ENCODE measurements around the gene SMO.
"Not testable (repeated sequence)": the region's sequence is repeated elsewhere in the genome, so short reads cannot be mapped to it uniquely, and the experiment has no call there.

Gene SMO

DNA sequence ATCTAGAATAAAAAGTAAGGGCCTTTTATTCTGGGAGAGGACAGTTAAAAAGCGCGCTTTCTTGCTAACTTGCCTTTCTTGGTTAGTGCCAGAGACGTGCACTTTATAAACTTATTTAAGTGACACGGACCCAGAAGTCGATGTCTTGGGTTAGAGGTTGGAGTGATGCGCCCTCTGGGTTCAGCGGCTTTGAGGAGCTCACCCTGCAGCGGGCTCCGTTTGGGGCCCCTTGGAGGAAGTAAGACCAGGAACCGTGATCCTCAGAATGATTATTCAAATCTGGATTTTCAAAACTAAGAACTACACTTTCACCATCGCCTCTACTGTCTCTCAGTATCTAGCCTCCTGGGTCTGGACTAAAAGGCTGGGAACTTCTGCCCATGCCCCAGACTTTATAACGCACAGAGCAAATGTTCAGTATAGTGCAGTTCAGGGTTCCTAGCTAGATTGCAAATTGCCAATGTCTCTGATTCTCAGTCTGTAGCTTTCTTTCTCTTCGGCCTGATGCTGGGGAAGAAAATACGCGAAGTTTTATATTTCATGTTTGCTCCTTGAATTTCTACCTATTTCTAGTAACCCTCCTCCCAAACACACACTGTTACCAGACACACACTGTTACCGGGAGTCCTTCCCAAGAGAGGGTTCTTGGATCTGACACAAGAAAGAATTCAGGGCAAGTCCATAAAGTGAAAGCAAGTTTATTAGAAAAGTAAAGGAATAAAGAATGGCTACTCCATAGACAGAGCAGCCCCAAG is 18.6 kb upstream of the SMO start:
- DNase-seq: no peak

DNA sequence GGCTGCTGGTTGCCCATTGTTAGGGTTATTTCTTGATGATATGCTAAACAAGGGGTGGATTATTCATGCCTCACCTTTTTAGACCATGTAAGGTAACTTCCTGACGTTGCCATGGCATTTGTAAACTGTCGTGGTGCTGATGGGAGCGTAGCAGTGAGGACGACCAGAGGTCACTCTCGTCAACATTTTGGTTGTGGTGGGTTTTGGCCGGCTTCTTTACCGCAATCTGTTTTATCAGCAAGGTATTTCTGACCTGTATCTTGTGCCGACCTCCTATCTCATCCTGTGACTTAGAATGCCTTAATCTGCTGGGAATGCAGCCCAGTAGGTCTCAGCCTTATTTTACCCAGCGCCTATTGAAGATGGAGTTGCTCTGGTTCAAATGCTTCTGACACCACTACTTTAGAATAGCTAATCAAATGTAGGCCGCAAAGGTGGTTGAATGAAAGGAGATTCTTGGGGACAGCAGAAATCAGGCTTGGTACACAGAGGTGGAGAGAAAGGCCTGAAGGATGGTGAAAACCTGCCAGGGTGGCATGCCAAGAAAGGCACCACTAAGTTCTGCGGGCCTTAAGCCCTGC is 17.9 kb upstream of the SMO start:
- DNase-seq: no peak

- DNase-seq: not testable (repeated sequence)
Measured at GRCh38 chr7:129173861-129174260, 14.6 kb upstream of the SMO start.

DNA sequence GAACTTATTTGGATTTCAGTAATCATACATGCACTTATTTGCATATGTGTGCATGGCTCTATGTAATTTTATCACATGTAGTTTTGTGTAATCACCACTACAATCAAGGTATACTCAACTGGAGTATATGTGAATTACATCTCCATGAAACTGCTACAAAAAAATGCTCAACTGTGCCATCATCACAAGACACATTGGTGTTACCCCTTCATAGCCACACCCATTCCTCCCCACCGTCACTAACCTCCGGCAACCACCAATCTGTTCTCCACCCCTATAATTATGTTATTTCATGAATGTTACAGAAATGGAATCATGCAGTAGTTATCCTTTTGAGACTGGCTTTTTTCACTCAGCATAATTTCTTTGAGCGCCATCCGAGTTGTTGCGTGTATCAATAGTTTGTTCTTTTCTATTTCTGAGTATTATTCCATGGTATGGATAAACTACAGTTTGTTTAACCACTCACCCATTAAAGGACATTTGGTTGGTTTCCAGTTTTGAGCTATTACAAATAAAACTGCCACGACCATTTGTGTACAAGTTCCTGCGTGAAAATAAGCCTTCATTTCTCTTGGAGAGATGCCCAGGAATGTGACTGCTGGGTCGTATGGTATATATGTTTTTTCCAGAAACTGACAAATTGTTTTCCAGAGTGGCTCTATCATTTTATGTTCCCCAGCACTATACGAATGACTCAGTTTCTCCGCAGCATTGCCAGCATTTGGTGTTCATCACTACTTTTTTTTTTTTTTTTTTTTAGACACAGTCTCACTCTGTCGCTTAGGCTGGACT is 11.3 kb upstream of the SMO start:
- no peak for DNase-seq

DNA sequence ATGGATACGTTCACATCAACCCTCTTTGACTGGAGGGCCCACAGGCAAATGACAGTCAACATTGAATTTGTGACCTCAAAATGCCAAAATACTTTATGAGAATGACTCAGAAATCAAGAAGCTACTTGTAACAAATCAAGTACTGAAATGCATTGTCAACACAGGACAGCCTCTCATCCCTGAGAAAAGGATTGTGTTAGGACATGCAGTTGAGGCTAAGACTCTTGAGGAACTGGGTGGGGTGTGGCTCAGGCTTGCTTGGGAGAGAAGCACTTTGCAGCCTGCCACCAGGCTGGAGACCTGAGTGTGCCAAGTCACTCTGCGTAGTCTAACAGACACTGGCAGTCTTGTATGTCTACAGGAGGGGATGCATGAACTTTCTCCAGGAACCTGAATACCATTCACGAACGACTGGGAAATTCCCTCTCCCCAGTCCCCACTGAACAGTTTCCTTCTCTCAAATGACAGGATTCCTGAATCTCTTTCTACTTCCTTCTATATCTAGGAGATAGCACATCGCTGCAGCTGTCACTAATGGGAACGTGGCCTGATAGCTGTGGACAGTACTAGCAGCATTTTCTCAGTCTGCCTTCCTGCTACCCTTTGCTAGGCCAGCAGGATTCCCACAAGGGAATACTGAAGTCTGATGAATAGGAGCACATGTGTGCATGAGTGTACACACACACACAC is 3.3 kb upstream of the SMO start:
- DNase-seq: no peak

DNA sequence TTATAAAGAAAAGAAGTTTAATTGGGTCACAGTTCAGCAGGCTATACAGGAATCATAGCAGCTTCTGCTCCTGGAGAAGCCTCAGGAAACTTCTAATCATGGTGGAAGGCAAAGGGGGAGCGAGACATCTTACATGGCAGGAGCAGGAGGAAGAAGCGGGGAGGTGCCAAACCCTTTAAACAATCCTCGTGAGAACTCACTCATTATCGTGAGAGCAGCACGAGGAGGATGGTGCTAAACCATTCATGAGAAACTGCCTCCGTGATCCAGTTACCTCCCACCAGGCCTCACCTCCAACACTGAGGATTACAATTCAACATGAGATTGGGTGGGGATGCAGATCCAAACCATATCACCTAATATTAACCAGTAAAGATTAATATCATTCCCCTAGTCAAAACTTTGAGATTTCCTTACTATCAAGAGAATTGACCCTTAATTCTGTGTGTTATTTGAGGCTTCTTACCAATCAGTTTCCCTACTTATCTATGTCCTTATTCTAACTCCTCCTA is 1.6 kb upstream of the SMO start:
- no peak for DNase-seq

- DNase-seq: no peak
Measured at GRCh38 chr7:129187681-129188371, 607 bp upstream of the SMO start.

DNA sequence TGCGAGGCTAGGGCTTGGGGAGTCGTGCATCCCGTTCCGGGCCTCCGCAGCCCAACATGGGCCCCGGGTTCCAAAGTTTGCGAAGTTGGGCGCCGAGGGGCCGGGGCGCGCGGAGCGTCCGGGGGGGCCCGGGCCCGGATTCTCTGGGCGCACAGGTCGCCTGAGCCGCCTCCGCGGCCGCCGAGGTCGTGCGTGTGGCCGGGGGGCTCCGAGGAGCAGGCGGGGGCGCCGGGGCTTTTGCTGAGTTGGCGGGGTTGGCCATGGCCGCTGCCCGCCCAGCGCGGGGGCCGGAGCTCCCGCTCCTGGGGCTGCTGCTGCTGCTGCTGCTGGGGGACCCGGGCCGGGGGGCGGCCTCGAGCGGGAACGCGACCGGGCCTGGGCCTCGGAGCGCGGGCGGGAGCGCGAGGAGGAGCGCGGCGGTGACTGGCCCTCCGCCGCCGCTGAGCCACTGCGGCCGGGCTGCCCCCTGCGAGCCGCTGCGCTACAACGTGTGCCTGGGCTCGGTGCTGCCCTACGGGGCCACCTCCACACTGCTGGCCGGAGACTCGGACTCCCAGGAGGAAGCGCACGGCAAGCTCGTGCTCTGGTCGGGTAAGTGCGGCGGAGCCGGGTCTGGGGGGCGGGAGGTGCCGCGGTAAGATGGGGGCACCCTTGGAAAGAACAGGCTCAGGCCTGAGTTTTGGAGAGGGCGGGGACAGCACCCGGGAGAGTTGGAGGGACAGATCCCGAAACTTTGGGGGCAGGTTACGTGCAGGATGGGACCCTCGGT is 643 bp downstream of the SMO start:
- no peak for DNase-seq

DNA sequence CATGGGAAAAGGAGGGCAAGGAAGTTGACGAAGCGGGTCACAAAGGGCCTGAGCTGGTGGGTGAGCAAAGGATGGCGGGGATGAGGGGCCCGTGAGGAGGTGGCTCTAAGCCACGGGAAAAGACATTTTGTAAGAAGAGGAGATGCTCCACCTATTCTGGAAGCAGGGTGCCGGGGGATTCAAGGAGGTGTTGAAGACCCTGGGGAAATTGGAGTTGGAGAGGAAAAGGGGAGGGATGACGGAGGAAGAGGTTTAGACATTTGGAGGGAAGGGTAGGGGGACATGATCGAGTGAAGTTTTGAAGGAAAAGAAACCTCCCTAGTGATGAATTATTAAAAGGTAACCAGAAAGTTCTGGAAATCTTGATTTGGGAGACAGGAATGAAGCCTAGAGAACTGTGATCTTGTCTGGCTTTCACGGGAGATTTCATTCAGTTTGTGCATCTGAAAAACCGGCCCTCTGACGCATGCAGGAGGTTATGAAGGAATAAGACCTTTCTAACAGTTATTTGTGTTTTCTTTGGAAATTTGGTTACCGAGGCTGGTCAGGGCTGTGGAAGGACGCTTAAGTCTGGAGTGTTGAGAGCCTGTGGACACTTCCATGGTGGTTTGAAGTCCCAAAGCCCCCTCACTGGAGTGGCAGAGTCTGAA is 1.4 kb downstream of the SMO start:
- no peak for DNase-seq

DNA sequence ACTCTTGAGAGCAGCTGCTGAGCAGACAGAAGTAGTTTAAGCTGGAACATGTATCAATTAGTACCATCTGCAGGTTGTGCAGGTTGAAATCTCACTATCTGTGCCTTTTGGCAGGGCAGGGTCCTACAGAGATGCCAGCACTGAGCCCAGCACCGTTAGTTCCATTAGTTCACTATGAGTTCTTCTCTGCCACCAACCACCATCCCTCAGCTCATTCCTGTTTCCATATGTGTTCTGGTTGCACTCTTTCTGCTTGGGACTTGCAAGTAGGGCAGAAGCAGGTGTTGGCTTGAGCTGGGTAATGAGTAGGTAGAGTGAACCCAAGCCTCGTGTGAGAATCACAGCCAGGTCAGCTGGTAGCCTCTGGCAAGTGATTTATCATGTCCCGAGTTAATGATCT is 2.8 kb downstream of the SMO start:
- DNase-seq: no peak

DNA sequence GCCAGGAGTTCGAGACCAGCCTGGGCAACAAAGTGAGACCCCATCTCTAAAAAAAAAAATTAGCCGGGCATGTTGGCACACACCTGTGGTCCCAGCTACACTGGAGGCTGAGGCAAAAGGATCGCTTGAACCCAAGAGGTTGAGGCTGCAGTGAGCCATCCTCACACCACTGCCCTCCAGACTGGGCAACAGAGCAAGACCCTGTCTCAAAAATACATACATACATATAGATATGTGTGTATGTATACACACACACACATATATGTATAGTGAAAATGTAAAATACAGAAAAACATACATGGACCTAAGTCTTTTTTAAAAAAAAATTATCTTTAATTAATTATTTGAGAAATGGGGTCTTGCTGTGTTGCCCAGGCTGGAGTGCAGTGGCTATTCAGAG is 5.5 kb downstream of the SMO start:
- DNase-seq: no peak

DNA sequence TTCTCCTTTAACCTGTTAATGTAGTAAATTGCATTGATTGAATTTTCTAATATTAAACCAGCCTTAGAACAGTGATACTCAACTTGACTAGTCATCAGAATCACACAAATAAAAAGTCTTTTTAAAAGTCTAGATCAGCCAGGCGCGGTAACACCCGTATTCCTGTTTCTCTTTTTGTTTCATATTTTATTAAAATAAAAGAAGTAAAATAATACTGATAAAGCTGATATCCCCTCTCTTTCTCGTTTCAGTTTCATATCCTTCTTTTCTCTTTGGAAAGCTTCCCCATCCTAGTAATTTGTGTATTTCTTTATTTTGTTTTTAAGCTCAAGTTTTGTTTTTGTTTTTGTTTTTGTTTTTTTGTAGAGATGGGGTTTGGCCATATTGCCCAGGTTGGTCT is 9.3 kb downstream of the SMO start:
- no peak for DNase-seq

DNA sequence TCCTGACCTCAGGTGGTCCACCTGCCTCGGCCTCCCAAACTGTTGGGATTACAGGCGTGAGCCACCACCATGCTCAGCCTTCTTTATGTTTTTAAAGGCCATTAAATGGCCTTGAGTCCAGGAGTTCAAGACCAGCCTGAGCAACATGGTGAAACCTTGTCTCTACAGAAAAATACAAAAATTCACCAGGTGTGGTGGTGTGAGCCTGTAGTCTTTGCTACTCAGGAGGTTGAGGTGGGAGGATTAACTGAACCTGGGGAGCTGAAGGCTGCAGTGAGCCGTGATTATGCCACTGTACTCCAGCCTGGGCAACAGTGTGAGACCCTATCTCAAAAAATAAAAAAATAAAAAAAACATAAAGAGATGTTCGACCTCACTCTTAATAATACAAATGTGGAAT is 11.0 kb downstream of the SMO start:
- DNase-seq: no peak

- no peak for DNase-seq
Measured at GRCh38 chr7:129202058-129202777, 13.8 kb downstream of the SMO start.

DNA sequence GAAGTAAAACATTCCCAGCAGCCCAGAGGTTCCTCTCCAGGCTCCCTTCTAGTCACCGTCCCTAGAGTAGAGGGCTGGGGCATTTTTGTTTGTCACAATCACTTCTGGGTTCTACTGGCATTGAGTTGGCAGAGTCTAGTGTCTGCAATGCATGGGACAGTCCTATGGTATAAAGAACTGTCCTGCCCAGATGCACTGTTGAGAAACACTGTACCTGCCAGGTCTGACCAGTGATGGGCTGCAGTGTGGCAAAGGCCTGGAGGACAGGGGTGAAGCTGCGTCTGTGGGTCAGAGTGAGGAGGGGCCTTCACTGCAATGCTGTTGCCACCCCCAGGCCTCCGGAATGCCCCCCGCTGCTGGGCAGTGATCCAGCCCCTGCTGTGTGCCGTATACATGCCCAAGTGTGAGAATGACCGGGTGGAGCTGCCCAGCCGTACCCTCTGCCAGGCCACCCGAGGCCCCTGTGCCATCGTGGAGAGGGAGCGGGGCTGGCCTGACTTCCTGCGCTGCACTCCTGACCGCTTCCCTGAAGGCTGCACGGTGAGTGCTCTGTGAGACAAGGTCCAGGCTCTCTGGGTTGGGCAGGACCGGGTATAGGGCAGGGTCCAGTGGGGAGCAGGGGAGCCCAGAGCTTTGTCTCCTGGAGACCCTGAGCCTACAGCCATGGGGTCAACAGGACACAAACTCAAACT is 14.8 kb downstream of the SMO start:
- DNase-seq: no peak

GRCh38 chr7:129205126-129205818 is 16.8 kb downstream of the SMO start:
- no peak for DNase-seq

GRCh38 chr7:129205987-129206785 is 17.8 kb downstream of the SMO start:
- DNase-seq: no peak

DNA sequence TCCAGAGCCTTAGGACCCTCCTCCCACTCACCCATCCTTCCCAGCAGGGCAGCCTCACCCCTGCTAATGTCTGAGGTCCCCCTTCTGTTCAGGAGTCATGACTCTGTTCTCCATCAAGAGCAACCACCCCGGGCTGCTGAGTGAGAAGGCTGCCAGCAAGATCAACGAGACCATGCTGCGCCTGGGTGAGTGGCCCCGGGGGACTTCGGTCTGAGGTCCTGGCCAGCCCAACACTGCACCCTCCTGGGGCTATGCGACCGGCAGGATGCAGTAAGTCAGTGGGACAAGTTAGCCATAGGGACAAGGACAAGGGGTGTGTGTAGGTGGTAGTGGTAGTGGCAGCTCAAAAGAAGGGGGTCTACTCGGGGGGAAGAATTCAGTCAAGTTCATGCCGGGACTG is 20.2 kb downstream of the SMO start:
- no peak for DNase-seq
